Prostate gland (tissue), 2 donors: ENCODE results near the gene GPER1. TPM values are rescaled to one million over a fixed set of nuclear protein-coding genes. Genes with fewer than 3 reads are reported as not detected.

ENCODE experiments used
- DNase-seq: peaks from one replicate; pipeline ENCODE4 v3.0.0-alpha.2; 2019; ENCODE audit warnings: low spot score
- H3K27ac ChIP-seq, 2 donors: fragments of 200-600 bp; sonication (generic); 2 replicates each; pipeline ENCODE4 v1.5.1; 2017 to 2019
- H3K27me3 ChIP-seq: fragments of 200-600 bp; sonication (generic); replicated peaks from 2 replicates; pipeline ENCODE4 v1.5.1; 2019; ENCODE audit not compliant: insufficient read depth
- H3K36me3 ChIP-seq, 2 donors: fragments of 200-600 bp; sonication (generic); 1 replicate in 1 of 2; 2 replicates in 1 of 2; pipeline versions ENCODE4 v1.5.1 to v1.8.1; 2017 to 2019
- H3K4me1 ChIP-seq: fragments of 200-600 bp; sonication (generic); replicated peaks from 2 replicates; pipeline ENCODE4 v1.5.1; 2019
- H3K4me3 ChIP-seq, 2 donors: fragments of 200-600 bp; sonication (generic); 2 replicates each; pipeline ENCODE4 v1.5.1; 2017 to 2019
- H3K9me3 ChIP-seq: fragments of 200-600 bp; sonication (generic); 2 replicates; pipeline ENCODE4 v1.5.1; 2017
- CTCF ChIP-seq, 4 experiments: fragments of 200-600 bp in 2 of 4; fragments of 450-650 bp in 2 of 4; sonication (generic) in 2 of 4; IDR thresholded peaks; 1 replicate in 3 of 4; 2 replicates in 1 of 4; pipeline ENCODE4 v1.5.1; 2016 to 2019; ENCODE audit warnings: antibody characterized with exemption in 4 of 4, mild to moderate bottlenecking in 2 of 4, moderate library complexity in 2 of 4
- POLR2A ChIP-seq: fragments of 450-650 bp; IDR thresholded peaks from one replicate; pipeline ENCODE4 v1.6.1; 2016; ENCODE audit warnings: antibody characterized with exemption, mild to moderate bottlenecking
- POLR2AphosphoS5 ChIP-seq: sonication (generic); formaldehyde crosslinking; IDR thresholded peaks from one replicate; pipeline ENCODE4 v1.6.1; 2017; ENCODE audit warnings: antibody characterized with exemption
- WGBS: methylation state at CpG from one replicate; pipeline ENCODE4 v1.1.5; 2018; 5-methylcytosine and 5-hydroxymethylcytosine counted together
- intact Hi-C: fragments of 100-400 bp; cut with DNase I; formaldehyde crosslinking; loops from one replicate; pipeline ENCODE4 v1.14.2; 2022
- total RNA-seq, 2 donors: library from RNA; depleted of rRNA; stranded (reverse); fragments of >200 nt; gene quantifications; one replicate each; pipeline ENCODE4 v1.1.0, GENCODE V29; 2016

GPER1 gene
- total RNA-seq, 2 donors from 2014 or later = 7.4 to 11.5 TPM

GRCh38 chr7:1103009-1103788 is 15.3 kb downstream of the GPER1 start:
- TF ChIP-seq POLR2AphosphoS5 = no peak
- no peak for TF ChIP-seq CTCF (IDR thresholded peaks at IDR 0.05)
- no peak for TF ChIP-seq POLR2A

GRCh38 chr7:1103789-1104515 is 16.0 kb downstream of the GPER1 start:
- Histone ChIP-seq H3K36me3 (no peaks in the 10 kb centered on the region), H3K4me1 (no peaks in the 10 kb centered on the region), H3K27me3 (no peaks in the 10 kb centered on the region), H3K27ac (no peak overlapping the region), H3K4me3 (no peak overlapping the region), H3K9me3 (no peaks in the 10 kb centered on the region)
- intact Hi-C loops = no loop called here
- DNase-seq = no peak
- no peak for TF ChIP-seq CTCF (IDR thresholded peaks at IDR 0.05)
- no peak for TF ChIP-seq POLR2AphosphoS5
- TF ChIP-seq POLR2A = no peak
- 94% methylated on average over 21 of the region's 21 CpGs for WGBS

More at GRCh38 chr7:1103009-1103788, 15.3 kb downstream of the GPER1 start:
- Histone ChIP-seq H3K4me3 (no peak overlapping the region), H3K9me3 (no peaks in the 10 kb centered on the region), H3K4me1 (no peaks in the 10 kb centered on the region), H3K27ac (no peak overlapping the region), H3K36me3 (no peaks in the 10 kb centered on the region), H3K27me3 (no peaks in the 10 kb centered on the region)
- intact Hi-C loops = no loop called here
- DNase-seq = no peak
- 90% methylated on average over 34 of the region's 34 CpGs for WGBS

DNA sequence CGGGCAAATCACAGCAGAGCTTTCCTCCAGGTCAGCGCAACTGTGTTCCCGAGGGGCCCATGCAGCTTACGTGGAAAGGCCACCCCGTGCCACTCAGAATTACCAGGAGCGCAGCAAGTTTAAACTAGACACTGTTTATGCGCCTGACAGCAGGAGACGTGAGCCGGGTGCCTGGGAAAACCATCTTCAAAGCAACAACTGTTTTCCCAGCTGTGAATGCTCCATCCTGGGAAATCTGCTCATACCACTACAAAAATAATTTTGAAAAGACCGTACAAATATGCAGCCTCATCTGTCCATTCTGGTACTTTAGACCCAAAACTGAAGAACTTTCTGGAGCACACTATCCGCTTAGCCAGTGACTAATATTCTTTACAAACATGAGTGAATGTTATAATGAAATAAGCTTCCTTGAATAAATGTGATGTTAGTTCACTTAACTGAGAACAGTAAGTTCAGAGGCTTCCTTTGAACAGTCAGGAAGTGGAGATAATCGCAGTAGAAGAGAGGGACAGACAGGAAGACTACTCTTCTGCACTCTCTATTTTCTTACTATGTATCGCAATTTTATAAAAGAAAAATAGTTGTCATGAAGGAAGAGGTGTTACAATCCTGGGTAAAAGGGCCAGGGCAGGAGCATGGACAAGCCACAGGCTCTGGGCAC is 16.7 kb downstream of the GPER1 start:
- H3K4me3 ChIP-seq = no peak overlapping the region
- TF ChIP-seq POLR2AphosphoS5 = no peak
- no peak for TF ChIP-seq POLR2A
- TF ChIP-seq CTCF (IDR thresholded peaks at IDR 0.05) = no peak
- H3K9me3 ChIP-seq = no peaks in the 10 kb centered on the region
- no peak overlapping the region for H3K27ac ChIP-seq
- no peaks in the 10 kb centered on the region for H3K27me3 ChIP-seq
- H3K4me1 ChIP-seq = no peaks in the 10 kb centered on the region
- no peak for DNase-seq
- 92% methylated on average over 13 of the region's 13 CpGs for WGBS
- intact Hi-C loops = no loop called here
- H3K36me3 ChIP-seq = no peaks in the 10 kb centered on the region

DNA sequence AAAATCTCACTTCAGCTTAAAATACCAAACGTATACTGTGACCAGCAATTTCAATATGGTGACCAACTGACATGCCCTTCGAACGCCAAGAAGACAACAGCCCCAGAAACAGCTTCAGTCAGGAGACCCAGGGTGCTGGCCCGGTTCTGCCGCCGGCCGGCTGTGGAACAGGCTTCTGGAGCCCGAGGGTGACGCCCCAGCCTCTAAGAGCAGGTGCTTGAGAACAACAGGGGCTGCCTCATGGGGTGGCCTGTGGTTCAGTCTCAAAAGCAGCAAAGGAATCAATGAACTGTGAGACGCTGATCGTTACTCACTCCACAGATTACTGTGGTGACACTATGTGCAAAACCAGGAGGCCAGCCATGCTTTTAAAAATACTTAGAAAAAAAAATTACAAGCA is 17.3 kb downstream of the GPER1 start:
- intact Hi-C loops = no loop called here
- no peak for DNase-seq
- no peaks in the 10 kb centered on the region for H3K27me3 ChIP-seq
- TF ChIP-seq POLR2A (no peak), CTCF (IDR thresholded peaks at IDR 0.05) (no peak), POLR2AphosphoS5 (no peak)
- H3K9me3 ChIP-seq = no peaks in the 10 kb centered on the region
- H3K27ac ChIP-seq = no peak overlapping the region
- H3K4me1 ChIP-seq = no peaks in the 10 kb centered on the region
- 95% methylated on average over 11 of the region's 11 CpGs for WGBS
- no peak overlapping the region for H3K4me3 ChIP-seq
- no peaks in the 10 kb centered on the region for H3K36me3 ChIP-seq
